PFSK-1 (cell line): Measurements from ENCODE around the gene PM20D2.

Source experiments
- TAF1 ChIP-seq: IDR thresholded peaks from 2 replicates; pipeline ENCODE4 v1.6.1; 2012; ENCODE audit warnings: low read length, control low read depth, borderline replicate concordance; ENCODE audit not compliant: insufficient read depth
- TF ChIP-seq, protein P1 (sequence below), 2 experiments: IDR thresholded peaks; 2 replicates each; pipeline versions ENCODE4 v1.6.1 to v1.8.0; 2011 to 2012; ENCODE audit warnings: low read depth in 2 of 2, low read length in 2 of 2, control low read depth in 1 of 2, inconsistent platforms in 1 of 2, mild to moderate bottlenecking in 1 of 2, moderate library complexity in 1 of 2; ENCODE audit not compliant: insufficient read depth in 1 of 2

- TF ChIP-seq, protein P1, sequence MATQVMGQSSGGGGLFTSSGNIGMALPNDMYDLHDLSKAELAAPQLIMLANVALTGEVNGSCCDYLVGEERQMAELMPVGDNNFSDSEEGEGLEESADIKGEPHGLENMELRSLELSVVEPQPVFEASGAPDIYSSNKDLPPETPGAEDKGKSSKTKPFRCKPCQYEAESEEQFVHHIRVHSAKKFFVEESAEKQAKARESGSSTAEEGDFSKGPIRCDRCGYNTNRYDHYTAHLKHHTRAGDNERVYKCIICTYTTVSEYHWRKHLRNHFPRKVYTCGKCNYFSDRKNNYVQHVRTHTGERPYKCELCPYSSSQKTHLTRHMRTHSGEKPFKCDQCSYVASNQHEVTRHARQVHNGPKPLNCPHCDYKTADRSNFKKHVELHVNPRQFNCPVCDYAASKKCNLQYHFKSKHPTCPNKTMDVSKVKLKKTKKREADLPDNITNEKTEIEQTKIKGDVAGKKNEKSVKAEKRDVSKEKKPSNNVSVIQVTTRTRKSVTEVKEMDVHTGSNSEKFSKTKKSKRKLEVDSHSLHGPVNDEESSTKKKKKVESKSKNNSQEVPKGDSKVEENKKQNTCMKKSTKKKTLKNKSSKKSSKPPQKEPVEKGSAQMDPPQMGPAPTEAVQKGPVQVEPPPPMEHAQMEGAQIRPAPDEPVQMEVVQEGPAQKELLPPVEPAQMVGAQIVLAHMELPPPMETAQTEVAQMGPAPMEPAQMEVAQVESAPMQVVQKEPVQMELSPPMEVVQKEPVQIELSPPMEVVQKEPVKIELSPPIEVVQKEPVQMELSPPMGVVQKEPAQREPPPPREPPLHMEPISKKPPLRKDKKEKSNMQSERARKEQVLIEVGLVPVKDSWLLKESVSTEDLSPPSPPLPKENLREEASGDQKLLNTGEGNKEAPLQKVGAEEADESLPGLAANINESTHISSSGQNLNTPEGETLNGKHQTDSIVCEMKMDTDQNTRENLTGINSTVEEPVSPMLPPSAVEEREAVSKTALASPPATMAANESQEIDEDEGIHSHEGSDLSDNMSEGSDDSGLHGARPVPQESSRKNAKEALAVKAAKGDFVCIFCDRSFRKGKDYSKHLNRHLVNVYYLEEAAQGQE (IDR thresholded peaks at IDR 0.05; ENCODE audit: insufficient read depth in 1 of 2, low read depth in 2 of 2, low read length in 2 of 2), result no peak
- no peak for TF ChIP-seq TAF1
Measured at GRCh38 chr6:89144354-89144906, 1.4 kb upstream of the PM20D2 start.
